CD8-positive, alpha-beta memory T cell (primary cell): ENCODE results near the gene ENDOV. TPM values are rescaled to one million over a fixed set of nuclear protein-coding genes. Genes with fewer than 3 reads are reported as not detected.
A peak's percentile ranks its signal among the peaks of the same experiment; 100 is the strongest.

Experiments
- CTCF ChIA-PET: fragments of 350-600 bp; sonication (Branson Sonifier 250); formaldehyde crosslinking; loops from one replicate; lab custom pipeline; 2021; ENCODE audit warnings: antibody characterized with exemption; lab: Charles Lee
- POLR2A ChIA-PET: fragments of 350-600 bp; sonication (Branson Sonifier 250); formaldehyde crosslinking; loops from one replicate; lab custom pipeline; 2021; ENCODE audit warnings: antibody characterized with exemption; lab: Charles Lee
- DNase-seq, 5 donors: peaks; one replicate each; pipeline versions ENCODE4 v3.0.0 to v3.0.0-alpha.2; 2020 to 2022; ENCODE audit warnings: mixed read lengths in 1 of 5
- H3K27ac ChIP-seq: one replicate; pipeline ENCODE4 v1.7.0; 2013; ENCODE audit warnings: low read depth, mild to moderate bottlenecking, low read length, moderate library complexity
- H3K27me3 ChIP-seq: 2 replicates; pipeline ENCODE4 v1.7.0; 2013; ENCODE audit warnings: low read length, mild to moderate bottlenecking; ENCODE audit not compliant: insufficient read depth, poor library complexity, severe bottlenecking
- H3K36me3 ChIP-seq: 2 replicates; pipeline ENCODE4 v1.7.0; 2013; ENCODE audit warnings: mild to moderate bottlenecking, low read length, moderate library complexity; ENCODE audit not compliant: insufficient read depth
- H3K4me1 ChIP-seq: 2 replicates; pipeline ENCODE4 v1.7.0; 2013; ENCODE audit warnings: mild to moderate bottlenecking, low read length, moderate library complexity; ENCODE audit not compliant: insufficient read depth
- H3K4me3 ChIP-seq: 2 replicates; pipeline ENCODE4 v1.7.0; 2013; ENCODE audit warnings: mild to moderate bottlenecking, low read length
- H3K9me3 ChIP-seq: 2 replicates; pipeline ENCODE4 v1.7.0; 2013; ENCODE audit warnings: mild to moderate bottlenecking, low read length
- H3K27ac Mint-ChIP-seq, 8 donors: one replicate each; pipeline ENCODE4 v1.8.0; 2020 to 2021; ENCODE audit warnings: mixed read lengths in 8 of 8, mild to moderate bottlenecking in 6 of 8, inconsistent platforms in 3 of 8, moderate library complexity in 3 of 8
- H3K27me3 Mint-ChIP-seq, 2 donors: one replicate each; pipeline ENCODE4 v1.8.0; 2020 to 2021; ENCODE audit warnings: mixed read lengths in 2 of 2, mild to moderate bottlenecking in 1 of 2, moderate library complexity in 1 of 2
- H3K36me3 Mint-ChIP-seq, 3 donors: one replicate each; pipeline ENCODE4 v1.8.0; 2020 to 2021; ENCODE audit warnings: mixed read lengths in 3 of 3, inconsistent platforms in 1 of 3, mild to moderate bottlenecking in 1 of 3
- H3K4me1 Mint-ChIP-seq, 3 donors: one replicate each; pipeline ENCODE4 v1.8.0; 2020 to 2021; ENCODE audit warnings: mixed read lengths in 3 of 3, inconsistent platforms in 1 of 3, mild to moderate bottlenecking in 1 of 3
- H3K4me3 Mint-ChIP-seq, 7 donors: one replicate each; pipeline ENCODE4 v1.8.0; 2020 to 2021; ENCODE audit warnings: mixed read lengths in 7 of 7, mild to moderate bottlenecking in 6 of 7, moderate library complexity in 4 of 7, inconsistent platforms in 2 of 7
- H3K9me3 Mint-ChIP-seq, 5 donors: one replicate each; pipeline ENCODE4 v1.8.0; 2020 to 2022; ENCODE audit warnings: mixed read lengths in 5 of 5, mild to moderate bottlenecking in 3 of 5, moderate library complexity in 2 of 5, inconsistent platforms in 1 of 5
- polyA plus RNA-seq: library from polyadenylated mRNA; unstranded; fragments of 300-500 nt; fragmentation: Illumina TruSeq; gene quantifications from one replicate; pipeline ENCODE4 v1.2.3, GENCODE V29; 2021
- total RNA-seq, 2 experiments: library from RNA; stranded (reverse); gene quantifications; one replicate each; pipeline ENCODE4 v1.2.3, GENCODE V29; 2021

The ENDOV gene
- total and polyA plus RNA-seq, 3 experiments from 2014 or later, result 8.5 to 16.8 (median 12.4) TPM

GRCh38 chr17:80374732-80375585 lies 40.0 kb upstream of the ENDOV start:
- DNase-seq, result no peak
- ChIA-PET CTCF (no interaction called here), POLR2A (no interaction called here)
- H3K4me1 ChIP-seq, result no peaks in the 10 kb centered on the region
- no peaks in the 10 kb centered on the region for H3K9me3 ChIP-seq
- Mint-ChIP-seq H3K27me3 (peaks cover 0 to 1% of the 10 kb centered on the region in 2 donors), H3K27ac (peak overlapping the region in 2 of 8 donors; percentile 50 to 57), H3K4me3 (no peak overlapping the region), H3K4me1 (no peaks in the 10 kb centered on the region), H3K36me3 (peaks cover 12 to 96% (median 35%) of the 10 kb centered on the region in 3 donors), H3K9me3 (no peaks in the 10 kb centered on the region)
- H3K27ac ChIP-seq, result no peak overlapping the region
- H3K27me3 ChIP-seq, result no peaks in the 10 kb centered on the region
- peaks cover 80% of the 10 kb centered on the region for H3K36me3 ChIP-seq
- no peak overlapping the region for H3K4me3 ChIP-seq

- no peaks in the 10 kb centered on the region for H3K27me3 ChIP-seq
- Mint-ChIP-seq H3K9me3 (no peaks in the 10 kb centered on the region), H3K36me3 (peaks cover 11 to 98% (median 31%) of the 10 kb centered on the region in 3 donors), H3K4me3 (no peak overlapping the region), H3K27ac (peak overlapping the region in 1 of 8 donors; percentile 21), H3K4me1 (no peaks in the 10 kb centered on the region), H3K27me3 (peaks cover 0 to 3% of the 10 kb centered on the region in 2 donors)
- CTCF ChIA-PET, result no interaction called here
- H3K4me3 ChIP-seq, result no peak overlapping the region
- H3K9me3 ChIP-seq, result no peaks in the 10 kb centered on the region
- POLR2A ChIA-PET, result interaction anchor here (0.7 kb wide), 1 partner anchor 340 kb away, joined by 3 read pairs; no protein-coding TSS in a partner anchor
- no peak overlapping the region for H3K27ac ChIP-seq
- no peaks in the 10 kb centered on the region for H3K4me1 ChIP-seq
- no peak for DNase-seq
- H3K36me3 ChIP-seq, result peaks cover 86% of the 10 kb centered on the region
These were observed 38.4 kb upstream of the ENDOV start for GRCh38 chr17:80376531-80376930.

- H3K4me3 Mint-ChIP-seq, result no peak overlapping the region
- Histone ChIP-seq H3K27me3 (no peaks in the 10 kb centered on the region), H3K4me3 (no peak overlapping the region), H3K9me3 (no peaks in the 10 kb centered on the region), H3K4me1 (no peaks in the 10 kb centered on the region), H3K27ac (no peak overlapping the region), H3K36me3 (peaks cover 86% of the 10 kb centered on the region)
- ChIA-PET CTCF (no interaction called here), POLR2A (no interaction called here)
- H3K27ac Mint-ChIP-seq, result peak overlapping the region in 3 of 8 donors; percentile 21 to 77 (median 32)
- H3K36me3 Mint-ChIP-seq, result peaks cover 9 to 97% (median 33%) of the 10 kb centered on the region in 3 donors
- H3K4me1 Mint-ChIP-seq, result no peaks in the 10 kb centered on the region
- H3K27me3 Mint-ChIP-seq, result peaks cover 0 to 3% of the 10 kb centered on the region in 2 donors
- H3K9me3 Mint-ChIP-seq, result no peaks in the 10 kb centered on the region
- DNase-seq, result no peak
These were observed 37.2 kb upstream of the ENDOV start for GRCh38 chr17:80377798-80378197.

- peak overlapping the region in 3 of 8 donors; percentile 12 to 88 (median 54) for H3K27ac Mint-ChIP-seq
These were observed 35.6 kb upstream of the ENDOV start for GRCh38 chr17:80379348-80379747.

GRCh38 chr17:80380068-80380467 lies 34.9 kb upstream of the ENDOV start:
- POLR2A ChIA-PET, result no interaction called here
- Mint-ChIP-seq H3K4me1 (no peaks in the 10 kb centered on the region), H3K4me3 (no peak overlapping the region)

More at GRCh38 chr17:80379348-80379747, 35.6 kb upstream of the ENDOV start:
- ChIA-PET POLR2A (no interaction called here), CTCF (no interaction called here)
- no peak overlapping the region for H3K27ac ChIP-seq
- H3K36me3 Mint-ChIP-seq, result peaks cover 25 to 99% (median 47%) of the 10 kb centered on the region in 3 donors
- no peaks in the 10 kb centered on the region for H3K4me1 ChIP-seq
- no peak overlapping the region for H3K4me3 ChIP-seq
- peaks cover 89% of the 10 kb centered on the region for H3K36me3 ChIP-seq
- H3K9me3 Mint-ChIP-seq, result no peaks in the 10 kb centered on the region
- H3K27me3 Mint-ChIP-seq, result peaks cover 0 to 3% of the 10 kb centered on the region in 2 donors
- H3K4me3 Mint-ChIP-seq, result no peak overlapping the region
- no peak for DNase-seq
- H3K27me3 ChIP-seq, result no peaks in the 10 kb centered on the region
- no peaks in the 10 kb centered on the region for H3K9me3 ChIP-seq
- no peaks in the 10 kb centered on the region for H3K4me1 Mint-ChIP-seq

GRCh38 chr17:80380555-80381002 lies 34.4 kb upstream of the ENDOV start:
- no peak overlapping the region for H3K4me3 Mint-ChIP-seq
- Histone ChIP-seq H3K9me3 (no peaks in the 10 kb centered on the region), H3K36me3 (peaks cover 91% of the 10 kb centered on the region), H3K4me3 (no peak overlapping the region), H3K27ac (no peak overlapping the region), H3K4me1 (no peaks in the 10 kb centered on the region), H3K27me3 (no peaks in the 10 kb centered on the region)
- peaks cover 0 to 3% of the 10 kb centered on the region in 2 donors for H3K27me3 Mint-ChIP-seq
- H3K4me1 Mint-ChIP-seq, result no peaks in the 10 kb centered on the region
- no peak overlapping the region for H3K27ac Mint-ChIP-seq
- H3K9me3 Mint-ChIP-seq, result no peaks in the 10 kb centered on the region
- H3K36me3 Mint-ChIP-seq, result peaks cover 26 to 99% (median 52%) of the 10 kb centered on the region in 3 donors
- DNase-seq, result no peak
- ChIA-PET CTCF (no interaction called here), POLR2A (no interaction called here)

More at GRCh38 chr17:80380068-80380467, 34.9 kb upstream of the ENDOV start:
- Mint-ChIP-seq H3K27ac (no peak overlapping the region), H3K9me3 (no peaks in the 10 kb centered on the region), H3K27me3 (peaks cover 0 to 3% of the 10 kb centered on the region in 2 donors), H3K36me3 (peaks cover 26 to 99% (median 49%) of the 10 kb centered on the region in 3 donors)
- Histone ChIP-seq H3K4me1 (no peaks in the 10 kb centered on the region), H3K27me3 (no peaks in the 10 kb centered on the region), H3K36me3 (peaks cover 89% of the 10 kb centered on the region), H3K9me3 (no peaks in the 10 kb centered on the region), H3K27ac (no peak overlapping the region), H3K4me3 (no peak overlapping the region)
- no peak for DNase-seq
- CTCF ChIA-PET, result no interaction called here

- ChIA-PET CTCF (no interaction called here), POLR2A (no interaction called here)
- Mint-ChIP-seq H3K4me3 (peak overlapping the region in 1 of 7 donors; percentile 30), H3K4me1 (no peaks in the 10 kb centered on the region), H3K27ac (peak overlapping the region in 2 of 8 donors; percentile 26 to 50), H3K9me3 (no peaks in the 10 kb centered on the region), H3K27me3 (peaks cover 0 to 1% of the 10 kb centered on the region in 2 donors), H3K36me3 (peaks cover 26 to 99% (median 48%) of the 10 kb centered on the region in 3 donors)
- no peaks in the 10 kb centered on the region for H3K9me3 ChIP-seq
- H3K4me3 ChIP-seq, result no peak overlapping the region
- no peak overlapping the region for H3K27ac ChIP-seq
- DNase-seq, result no peak
- H3K4me1 ChIP-seq, result no peaks in the 10 kb centered on the region
- peaks cover 91% of the 10 kb centered on the region for H3K36me3 ChIP-seq
- no peaks in the 10 kb centered on the region for H3K27me3 ChIP-seq
These were observed 33.5 kb upstream of the ENDOV start for GRCh38 chr17:80381416-80381923.

- Mint-ChIP-seq H3K9me3 (no peaks in the 10 kb centered on the region), H3K27me3 (peaks cover 0 to 1% of the 10 kb centered on the region in 2 donors), H3K4me3 (no peak overlapping the region), H3K27ac (peak overlapping the region in 2 of 8 donors; percentile 13 to 55), H3K4me1 (no peaks in the 10 kb centered on the region), H3K36me3 (peaks cover 23 to 99% (median 42%) of the 10 kb centered on the region in 3 donors)
- no peak for DNase-seq
- peaks cover 92% of the 10 kb centered on the region for H3K36me3 ChIP-seq
- ChIA-PET POLR2A (no interaction called here), CTCF (no interaction called here)
- no peak overlapping the region for H3K4me3 ChIP-seq
- no peaks in the 10 kb centered on the region for H3K27me3 ChIP-seq
- no peaks in the 10 kb centered on the region for H3K4me1 ChIP-seq
- H3K9me3 ChIP-seq, result no peaks in the 10 kb centered on the region
- H3K27ac ChIP-seq, result no peak overlapping the region
These were observed 32.5 kb upstream of the ENDOV start for GRCh38 chr17:80382446-80382845.
